OCI-LY7 (cell line): ENCODE measurements around the gene ZMYND11.

Source experiments
- EZH2phosphoT487 ChIP-seq: fragments of 200-600 bp; sonication (generic); IDR thresholded peaks from 2 replicates; pipeline ENCODE4 v1.6.1; 2018; ENCODE audit warnings: low read depth, borderline replicate concordance, mild to moderate bottlenecking, mixed run types, antibody characterized with exemption, low read length, moderate library complexity, mixed read lengths
- TF ChIP-seq, protein P1 (sequence below): fragments of 200-600 bp; sonication (generic); conservative IDR thresholded peaks from 2 replicates; pipeline ENCODE4 v1.5.1; 2014; ENCODE audit warnings: mild to moderate bottlenecking, antibody characterized with exemption, low read length, moderate library complexity, mixed read lengths

DNA sequence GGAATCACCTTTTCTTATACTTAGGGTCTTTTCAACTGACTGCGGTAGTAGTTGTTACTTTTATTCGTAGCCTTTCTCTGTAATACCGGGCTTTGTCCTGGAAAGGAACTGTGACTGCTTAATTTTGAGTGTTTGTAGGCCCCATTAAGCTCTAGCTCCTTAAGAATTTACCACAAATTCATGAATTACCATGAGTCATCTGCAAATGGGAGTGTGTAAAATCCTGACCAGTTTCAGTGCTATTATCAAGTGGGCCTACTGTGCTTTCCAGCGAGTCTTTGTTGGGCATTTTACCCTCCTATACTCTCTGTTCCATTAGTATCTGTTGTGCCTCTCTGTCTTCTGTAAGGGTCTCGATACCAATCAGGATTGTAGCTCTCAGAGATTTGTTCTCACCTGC lies 49.7 kb downstream of the ZMYND11 start:
- TF ChIP-seq, protein P1, sequence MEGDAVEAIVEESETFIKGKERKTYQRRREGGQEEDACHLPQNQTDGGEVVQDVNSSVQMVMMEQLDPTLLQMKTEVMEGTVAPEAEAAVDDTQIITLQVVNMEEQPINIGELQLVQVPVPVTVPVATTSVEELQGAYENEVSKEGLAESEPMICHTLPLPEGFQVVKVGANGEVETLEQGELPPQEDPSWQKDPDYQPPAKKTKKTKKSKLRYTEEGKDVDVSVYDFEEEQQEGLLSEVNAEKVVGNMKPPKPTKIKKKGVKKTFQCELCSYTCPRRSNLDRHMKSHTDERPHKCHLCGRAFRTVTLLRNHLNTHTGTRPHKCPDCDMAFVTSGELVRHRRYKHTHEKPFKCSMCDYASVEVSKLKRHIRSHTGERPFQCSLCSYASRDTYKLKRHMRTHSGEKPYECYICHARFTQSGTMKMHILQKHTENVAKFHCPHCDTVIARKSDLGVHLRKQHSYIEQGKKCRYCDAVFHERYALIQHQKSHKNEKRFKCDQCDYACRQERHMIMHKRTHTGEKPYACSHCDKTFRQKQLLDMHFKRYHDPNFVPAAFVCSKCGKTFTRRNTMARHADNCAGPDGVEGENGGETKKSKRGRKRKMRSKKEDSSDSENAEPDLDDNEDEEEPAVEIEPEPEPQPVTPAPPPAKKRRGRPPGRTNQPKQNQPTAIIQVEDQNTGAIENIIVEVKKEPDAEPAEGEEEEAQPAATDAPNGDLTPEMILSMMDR = no peak
- no peak for TF ChIP-seq EZH2phosphoT487
